Sigmoid colon (tissue), 7 donors: ENCODE results near the gene SCN1B. TPM values are rescaled to one million over a fixed set of nuclear protein-coding genes. Genes with fewer than 3 reads are reported as not detected.

ENCODE experiments used
- DNase-seq: peaks from one replicate; pipeline ENCODE4 v3.0.0-alpha.2; 2019
- H3K27ac ChIP-seq, 4 donors: fragments of 200-600 bp; sonication (generic); one replicate each; pipeline ENCODE4 v1.5.1; 2016 to 2019; ENCODE audit warnings: mild to moderate bottlenecking in 1 of 4
- H3K27me3 ChIP-seq, 3 donors: fragments of 200-600 bp; sonication (generic); one replicate each; pipeline ENCODE4 v1.5.1; 2019; ENCODE audit warnings: mild to moderate bottlenecking in 1 of 3
- H3K36me3 ChIP-seq, 4 donors: fragments of 200-600 bp; sonication (generic); one replicate each; pipeline ENCODE4 v1.5.1; 2016 to 2019
- H3K4me1 ChIP-seq, 4 donors: fragments of 200-600 bp; sonication (generic); one replicate each; pipeline ENCODE4 v1.5.1; 2017 to 2019
- H3K4me3 ChIP-seq, 4 donors: fragments of 200-600 bp; sonication (generic); one replicate each; pipeline ENCODE4 v1.5.1; 2017 to 2019; ENCODE audit warnings: mild to moderate bottlenecking in 2 of 4, moderate library complexity in 1 of 4
- H3K9me3 ChIP-seq, 4 donors: fragments of 200-600 bp in 3 of 4; sonication (generic) in 3 of 4; one replicate each; pipeline versions ENCODE4 v1.5.1 to v1.6.1; 2013 to 2019
- CTCF ChIP-seq, 4 experiments: fragments of 450-650 bp in 3 of 4; fragments of 200-600 bp in 1 of 4; IDR thresholded peaks; one replicate each; pipeline ENCODE4 v1.5.1; 2016 to 2019; ENCODE audit warnings: antibody characterized with exemption in 4 of 4, mild to moderate bottlenecking in 3 of 4, moderate library complexity in 2 of 4
- EP300 ChIP-seq, 4 donors: sonication (generic); formaldehyde crosslinking; IDR thresholded peaks; one replicate each; pipeline ENCODE4 v1.6.1; 2017; ENCODE audit warnings: antibody characterized with exemption in 4 of 4
- POLR2A ChIP-seq, 2 donors: fragments of 450-650 bp; IDR thresholded peaks; one replicate each; pipeline ENCODE4 v1.6.1; 2016; ENCODE audit warnings: antibody characterized with exemption in 2 of 2, mild to moderate bottlenecking in 2 of 2, moderate library complexity in 2 of 2
- POLR2AphosphoS5 ChIP-seq, 4 donors: sonication (generic); formaldehyde crosslinking; IDR thresholded peaks; one replicate each; pipeline ENCODE4 v1.6.1; 2017; ENCODE audit warnings: antibody characterized with exemption in 4 of 4
- WGBS, 2 donors: extraction: QIAGEN DNeasy Blood & Tissue Kit; methylation state at CpG; one replicate each; pipeline ENCODE4 v1.1.7; 2013; 5-methylcytosine and 5-hydroxymethylcytosine counted together
- intact Hi-C: fragments of 100-400 bp; cut with DNase I; formaldehyde crosslinking; loops from one replicate; pipeline ENCODE4 v1.15.1; 2023
- polyA plus RNA-seq, 3 donors: library from polyadenylated mRNA; stranded (reverse); fragments of 200-250 nt; gene quantifications; one replicate each; pipeline ENCODE4 v1.2.3, GENCODE V29; 2013
- total RNA-seq, 4 donors: library from RNA; depleted of rRNA; stranded (reverse); fragments of >200 nt; gene quantifications; one replicate each; pipeline ENCODE4 v1.1.0, GENCODE V29; 2016
- donor health status: healthy with polysubstance abuse.
- donor health status: Bipolar disorder and iron deficiency.
- donor health status: healthy.

The SCN1B gene
- total and polyA plus RNA-seq, 7 donors: 3.0 to 10.0 (median 5.7) TPM

GRCh38 chr19:35037716-35038622 lies 7.7 kb downstream of the SCN1B start:
- DNase-seq: no peak
- TF ChIP-seq EP300 (IDR thresholded peaks at IDR 0.05) (no peak), CTCF (IDR thresholded peaks at IDR 0.05) (no peak), POLR2A (IDR thresholded peaks at IDR 0.05) (no peak), POLR2AphosphoS5 (IDR thresholded peaks at IDR 0.05) (no peak)
- Histone ChIP-seq H3K27ac (peak overlapping the region; percentile 18 to 64 (median 34)), H3K4me3 (no peak overlapping the region), H3K4me1 (peaks cover 0 to 34% (median 31%) of the 10 kb centered on the region in 4 donors), H3K36me3 (peaks cover 0 to 12% (median 0%) of the 10 kb centered on the region in 4 donors), H3K27me3 (peaks cover 6 to 33% (median 25%) of the 10 kb centered on the region in 3 donors), H3K9me3 (no peaks in the 10 kb centered on the region)
- WGBS, 2 donors: 65 to 71% methylated on average over 13 of the region's 13 CpGs
- intact Hi-C loops: no loop called here

- Histone ChIP-seq H3K36me3 (peaks cover 0 to 9% (median 0%) of the 10 kb centered on the region in 4 donors), H3K27ac (peak overlapping the region; percentile 18 to 64 (median 38)), H3K9me3 (no peaks in the 10 kb centered on the region), H3K4me1 (peaks cover 0 to 34% (median 31%) of the 10 kb centered on the region in 4 donors), H3K27me3 (peaks cover 6 to 33% (median 25%) of the 10 kb centered on the region in 3 donors), H3K4me3 (peak overlapping the region in 1 of 4 donors; percentile 1)
- no peak for DNase-seq
- TF ChIP-seq POLR2A (IDR thresholded peaks at IDR 0.05): no peak
- TF ChIP-seq POLR2AphosphoS5 (IDR thresholded peaks at IDR 0.05): no peak
- TF ChIP-seq CTCF (IDR thresholded peaks at IDR 0.05): no peak
- TF ChIP-seq EP300 (IDR thresholded peaks at IDR 0.05): no peak
- 42 to 48% methylated on average over 17 of the region's 17 CpGs for WGBS, 2 donors
- intact Hi-C loops: no loop called here
Observed at GRCh38 chr19:35038623-35039512, 8.6 kb downstream of the SCN1B start.

GRCh38 chr19:35039881-35040825 lies 9.9 kb downstream of the SCN1B start:
- Histone ChIP-seq H3K4me1 (peaks cover 0 to 34% (median 31%) of the 10 kb centered on the region in 4 donors), H3K9me3 (no peaks in the 10 kb centered on the region), H3K36me3 (peaks cover 0 to 5% (median 0%) of the 10 kb centered on the region in 4 donors), H3K27ac (peak overlapping the region; percentile 29 to 64 (median 47)), H3K27me3 (peaks cover 6 to 33% (median 25%) of the 10 kb centered on the region in 3 donors), H3K4me3 (peak overlapping the region in 3 of 4 donors; percentile 1 to 25 (median 21))
- WGBS, 2 donors: 15 to 27% methylated on average over 39 of the region's 39 CpGs
- TF ChIP-seq CTCF (IDR thresholded peaks at IDR 0.05) (no peak), EP300 (IDR thresholded peaks at IDR 0.05) (no peak), POLR2AphosphoS5 (IDR thresholded peaks at IDR 0.05) (no peak), POLR2A (IDR thresholded peaks at IDR 0.05) (no peak)
- intact Hi-C loops: no loop called here
- no peak for DNase-seq
